ENCODE results near the gene AK1.

The AK1 gene

GRCh38 chr9:127909839-127910273, 32.4 kb upstream of the AK1 start:
- DNase-seq (ENCODE audit: extremely low read depth, low read depth): no peak
- TF ChIP-seq, protein P1, sequence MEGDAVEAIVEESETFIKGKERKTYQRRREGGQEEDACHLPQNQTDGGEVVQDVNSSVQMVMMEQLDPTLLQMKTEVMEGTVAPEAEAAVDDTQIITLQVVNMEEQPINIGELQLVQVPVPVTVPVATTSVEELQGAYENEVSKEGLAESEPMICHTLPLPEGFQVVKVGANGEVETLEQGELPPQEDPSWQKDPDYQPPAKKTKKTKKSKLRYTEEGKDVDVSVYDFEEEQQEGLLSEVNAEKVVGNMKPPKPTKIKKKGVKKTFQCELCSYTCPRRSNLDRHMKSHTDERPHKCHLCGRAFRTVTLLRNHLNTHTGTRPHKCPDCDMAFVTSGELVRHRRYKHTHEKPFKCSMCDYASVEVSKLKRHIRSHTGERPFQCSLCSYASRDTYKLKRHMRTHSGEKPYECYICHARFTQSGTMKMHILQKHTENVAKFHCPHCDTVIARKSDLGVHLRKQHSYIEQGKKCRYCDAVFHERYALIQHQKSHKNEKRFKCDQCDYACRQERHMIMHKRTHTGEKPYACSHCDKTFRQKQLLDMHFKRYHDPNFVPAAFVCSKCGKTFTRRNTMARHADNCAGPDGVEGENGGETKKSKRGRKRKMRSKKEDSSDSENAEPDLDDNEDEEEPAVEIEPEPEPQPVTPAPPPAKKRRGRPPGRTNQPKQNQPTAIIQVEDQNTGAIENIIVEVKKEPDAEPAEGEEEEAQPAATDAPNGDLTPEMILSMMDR (IDR thresholded peaks at IDR 0.05; ENCODE audit: low read depth, low read length, missing control alignments): no peak
- no peak overlapping the region for H3K4me3 ChIP-seq (replicated peaks; ENCODE audit: low read depth, low read length)

DNA sequence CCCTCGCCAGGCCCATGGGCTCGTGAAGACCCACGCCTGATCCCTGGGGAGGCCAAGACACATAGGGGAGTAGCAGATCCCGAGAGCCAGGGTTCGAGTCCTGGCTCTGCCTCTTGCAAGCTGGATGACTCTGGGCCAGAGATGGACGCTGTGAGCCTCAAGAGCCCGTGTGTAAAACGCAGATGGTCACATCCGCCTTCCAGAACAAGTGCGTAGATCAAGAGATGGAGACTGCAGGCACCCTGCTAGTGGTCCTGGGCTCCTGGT, 31.1 kb upstream of the AK1 start:
- no peak overlapping the region for H3K4me3 ChIP-seq (replicated peaks; ENCODE audit: low read depth, low read length)
- TF ChIP-seq, protein P1 (IDR thresholded peaks at IDR 0.05; ENCODE audit: low read depth, low read length, missing control alignments): no peak
- DNase-seq (ENCODE audit: extremely low read depth, low read depth): no peak

- TF ChIP-seq, protein P1 (IDR thresholded peaks at IDR 0.05; ENCODE audit: low read depth, low read length, missing control alignments): no peak
- no peak for DNase-seq (ENCODE audit: extremely low read depth, low read depth)
- no peak overlapping the region for H3K4me3 ChIP-seq (replicated peaks; ENCODE audit: low read depth, low read length)
Measured at GRCh38 chr9:127907867-127908659, 30.6 kb upstream of the AK1 start.

- H3K4me3 ChIP-seq (replicated peaks; ENCODE audit: low read depth, low read length): no peak overlapping the region
- TF ChIP-seq, protein P1 (IDR thresholded peaks at IDR 0.05; ENCODE audit: low read depth, low read length, missing control alignments): no peak
- no peak for DNase-seq (ENCODE audit: extremely low read depth, low read depth)
Measured at GRCh38 chr9:127905788-127906191, 28.3 kb upstream of the AK1 start.

DNA sequence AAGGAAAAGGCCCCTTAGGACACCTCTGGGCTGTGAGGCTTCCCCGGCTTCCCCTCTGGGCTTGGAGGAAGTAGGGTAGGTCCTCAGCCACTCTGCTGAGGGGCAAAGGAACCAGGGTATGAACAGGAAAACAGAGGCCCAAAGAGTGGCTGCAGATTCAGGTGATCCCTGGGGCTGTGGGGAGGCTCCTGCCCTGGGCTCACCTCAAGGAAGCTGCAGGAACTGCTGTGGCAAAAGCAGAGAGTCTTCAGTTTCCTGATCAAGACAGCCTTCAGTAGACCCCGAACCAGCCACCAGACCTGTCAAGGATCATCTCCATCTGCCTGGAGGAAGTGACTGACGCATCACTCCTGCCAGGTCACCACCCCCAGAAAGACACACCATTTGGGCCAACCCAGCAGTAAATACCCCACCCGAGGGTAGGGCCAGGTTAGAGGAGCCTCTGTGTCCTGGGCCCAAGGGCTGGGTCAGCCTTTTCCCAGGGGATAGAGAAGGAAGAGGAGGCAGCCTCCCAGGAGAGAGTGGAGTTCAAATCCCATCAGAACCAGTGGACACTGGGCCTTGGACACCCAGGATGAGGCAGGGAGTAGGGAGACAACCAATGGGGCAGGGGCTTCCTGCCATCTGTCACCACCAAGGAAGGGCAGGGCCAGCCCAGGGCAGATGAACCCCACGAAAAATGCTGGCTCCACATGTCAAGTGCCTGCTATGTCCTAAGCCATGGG, 27.7 kb upstream of the AK1 start:
- no peak for DNase-seq (ENCODE audit: extremely low read depth, low read depth)
- TF ChIP-seq, protein P1 (IDR thresholded peaks at IDR 0.05; ENCODE audit: low read depth, low read length, missing control alignments): no peak
- H3K4me3 ChIP-seq (replicated peaks; ENCODE audit: low read depth, low read length): no peak overlapping the region

DNA sequence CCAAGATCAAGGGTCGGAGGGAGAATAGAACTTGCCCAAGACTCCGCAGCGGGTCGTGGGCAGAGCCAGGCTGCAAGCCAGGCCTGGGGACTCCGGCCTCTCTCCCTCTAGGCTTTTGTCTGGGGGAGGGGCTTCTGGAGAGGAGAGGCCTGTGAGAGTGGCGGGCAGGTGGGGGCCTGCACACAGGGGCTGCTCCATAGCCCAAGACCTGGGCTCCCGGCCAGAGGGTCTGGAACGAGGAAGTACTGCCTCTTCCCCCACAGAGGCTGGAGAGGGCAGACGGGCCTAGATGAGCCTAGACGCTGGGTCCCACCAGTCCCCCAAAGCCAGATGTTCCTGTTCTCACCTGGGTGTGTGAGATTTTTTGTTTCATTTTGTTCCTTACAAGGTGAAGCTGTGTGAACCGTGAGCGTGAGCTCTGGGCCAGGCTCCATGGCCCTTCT, 27.1 kb upstream of the AK1 start:
- DNase-seq (ENCODE audit: extremely low read depth, low read depth): no peak
- TF ChIP-seq, protein P1 (IDR thresholded peaks at IDR 0.05; ENCODE audit: low read depth, low read length, missing control alignments): no peak
- no peak overlapping the region for H3K4me3 ChIP-seq (replicated peaks; ENCODE audit: low read depth, low read length)

All from HFF-Myc (cell line).